Stimulated activated CD8-positive, alpha-beta memory T cell treated with anti-CD3 and anti-CD28 coated beads, Interleukin-7, amount 100 ng/mL, for 1 hour (primary cell): ENCODE results near the gene FERD3L.

ENCODE experiments used
- DNase-seq, 2 donors: peaks; one replicate each; pipeline ENCODE4 v3.0.0-alpha.2; 2020; ENCODE audit warnings: low read depth in 2 of 2

The FERD3L gene

GRCh38 chr7:19099924-19100323, 45.3 kb downstream of the FERD3L start:
- no peak for DNase-seq

GRCh38 chr7:19099194-19099593, 46.0 kb downstream of the FERD3L start:
- no peak for DNase-seq

GRCh38 chr7:19098510-19098909, 46.7 kb downstream of the FERD3L start:
- no peak for DNase-seq

GRCh38 chr7:19097165-19098055, 47.8 kb downstream of the FERD3L start:
- no peak for DNase-seq

- no peak for DNase-seq
Observed at GRCh38 chr7:19095353-19095860, 49.8 kb downstream of the FERD3L start.
